Activated CD4-positive, CD25-positive, alpha-beta regulatory T cell (primary cell): ENCODE measurements around the gene CXCR2.
A peak's percentile ranks its signal among the peaks of the same experiment; 100 is the strongest.

ENCODE experiments used
- DNase-seq, 4 experiments: peaks; one replicate each; lab custom pipeline; 2025; lab: John Stamatoyannopoulos, UW

CXCR2 gene

GRCh38 chr2:218186355-218186766 is 60.5 kb downstream of the CXCR2 start:
- peak; percentile 16 to 49 (median 30) for DNase-seq
